IMR-90 (cell line): ENCODE results near the gene RRP8. TPM values are rescaled to one million over a fixed set of nuclear protein-coding genes. Genes with fewer than 3 reads are reported as not detected.

ENCODE experiments used
- ATAC-seq: fragments of 200-7000 bp; cut with Tn5 transposase; 2 replicates; pipeline ENCODE4 v1.9.1; 2020; ENCODE audit warnings: low read depth, mild to moderate bottlenecking, moderate library complexity
- BruUV-seq: library from RNA; stranded (reverse); fragments of 400-500 nt; replicated peaks from 2 replicates; lab custom pipeline; 2021; lab: Mats Ljungman, UMichigan
- CTCF ChIA-PET: fragments of 300-600 bp; formaldehyde crosslinking; extraction: SDS; loops from one replicate; lab custom pipeline; 2021; ENCODE audit warnings: antibody characterized with exemption; lab: Yijun Ruan, JAX
- POLR2A ChIA-PET: fragments of 300-600 bp; sonication (Branson Sonifier 250); formaldehyde crosslinking; loops from one replicate; lab custom pipeline; 2022; ENCODE audit warnings: antibody characterized with exemption; ENCODE audit not compliant: unreplicated experiment; lab: Charles Lee
- DNase-seq: peaks from one replicate; pipeline ENCODE4 v3.0.0; 2013
- H2AFZ ChIP-seq: replicated peaks from 2 replicates; pipeline ENCODE3; 2013; ENCODE audit warnings: low read length, mild to moderate bottlenecking; ENCODE audit not compliant: poor library complexity
- H2AK5ac ChIP-seq: 2 replicates; pipeline ENCODE4 v1.6.1; 2013; ENCODE audit warnings: low read depth, low read length, inconsistent platforms
- H2AK9ac ChIP-seq: replicated peaks from 2 replicates; pipeline ENCODE3; 2013; ENCODE audit warnings: mild to moderate bottlenecking, low read depth, low read length, moderate library complexity; ENCODE audit not compliant: poor library complexity
- H2BK120ac ChIP-seq: 2 replicates; pipeline ENCODE4 v1.6.1; 2013; ENCODE audit warnings: low read depth, low read length, inconsistent platforms
- H2BK15ac ChIP-seq: 3 replicates; pipeline ENCODE4 v1.6.1; 2013; ENCODE audit warnings: low read depth, low read length, inconsistent platforms
- H2BK20ac ChIP-seq: 2 replicates; pipeline ENCODE4 v1.6.1; 2013; ENCODE audit warnings: low read depth, mild to moderate bottlenecking, inconsistent platforms, low read length, moderate library complexity
- H2BK5ac ChIP-seq: 2 replicates; pipeline ENCODE4 v1.6.1; 2013; ENCODE audit warnings: mild to moderate bottlenecking, low read depth, low read length, inconsistent platforms; ENCODE audit not compliant: poor library complexity, severe bottlenecking
- H3K14ac ChIP-seq: replicated peaks from 2 replicates; pipeline ENCODE4 v1.6.1; 2013; ENCODE audit warnings: low read depth, low read length, inconsistent platforms
- H3K18ac ChIP-seq: 2 replicates; pipeline ENCODE4 v1.6.1; 2013; ENCODE audit warnings: low read depth, low read length, control low read depth
- H3K23ac ChIP-seq: 2 replicates; pipeline ENCODE4 v1.6.1; 2013; ENCODE audit warnings: low read depth, low read length, inconsistent platforms
- H3K27ac ChIP-seq: 2 replicates; pipeline ENCODE4 v1.5.1; 2013; ENCODE audit warnings: mild to moderate bottlenecking, control low read depth, low read length; ENCODE audit not compliant: insufficient read depth
- H3K27me3 ChIP-seq: 2 replicates; pipeline ENCODE4 v1.6.1; 2013; ENCODE audit warnings: low read length; ENCODE audit not compliant: control insufficient read depth, insufficient read depth
- H3K36me3 ChIP-seq: 2 replicates; pipeline ENCODE4 v1.6.1; 2013; ENCODE audit warnings: low read length, mixed read lengths; ENCODE audit not compliant: control insufficient read depth, insufficient read depth
- H3K4ac ChIP-seq: 2 replicates; pipeline ENCODE4 v1.6.1; 2013; ENCODE audit warnings: low read depth, low read length, inconsistent platforms
- H3K4me1 ChIP-seq: 2 replicates; pipeline ENCODE4 v1.6.1; 2013; ENCODE audit warnings: low read length, mixed read lengths; ENCODE audit not compliant: control insufficient read depth, insufficient read depth
- H3K4me2 ChIP-seq: 2 replicates; pipeline ENCODE4 v1.6.1; 2013; ENCODE audit warnings: low read depth, mild to moderate bottlenecking, control low read depth, low read length, moderate library complexity
- H3K4me3 ChIP-seq: 2 replicates; pipeline ENCODE4 v1.5.1; 2013; ENCODE audit warnings: low read depth, mild to moderate bottlenecking, control low read depth, low read length, moderate library complexity; ENCODE audit not compliant: insufficient read depth
- H3K56ac ChIP-seq: 2 replicates; pipeline ENCODE4 v1.6.1; 2013; ENCODE audit warnings: low read length, inconsistent platforms; ENCODE audit not compliant: insufficient read depth; ENCODE audit errors: extremely low read depth
- H3K79me1 ChIP-seq, 2 experiments: 2 replicates each; pipeline ENCODE4 v1.6.1; 2013; ENCODE audit warnings: low read length in 2 of 2, inconsistent platforms in 1 of 2, low read depth in 1 of 2
- H3K9ac ChIP-seq: 2 replicates; pipeline ENCODE4 v1.6.1; 2013; ENCODE audit warnings: low read depth, low read length, control low read depth
- H3K9me1 ChIP-seq: 2 replicates; pipeline ENCODE4 v1.6.1; 2013; ENCODE audit warnings: low read length, inconsistent platforms; ENCODE audit not compliant: insufficient read depth
- H3K9me3 ChIP-seq: 2 replicates; pipeline ENCODE4 v1.6.1; 2013; ENCODE audit warnings: low read length; ENCODE audit not compliant: control insufficient read depth, insufficient read depth
- H4K20me1 ChIP-seq: 2 replicates; pipeline ENCODE4 v1.6.1; 2013; ENCODE audit warnings: low read length, inconsistent platforms; ENCODE audit not compliant: insufficient read depth
- H4K5ac ChIP-seq: 2 replicates; pipeline ENCODE4 v1.6.1; 2013; ENCODE audit warnings: mild to moderate bottlenecking, low read depth, low read length, control low read depth
- H4K8ac ChIP-seq, 2 experiments: 2 replicates each; pipeline ENCODE4 v1.6.1; 2013; ENCODE audit warnings: low read depth in 2 of 2, low read length in 2 of 2, control low read depth in 1 of 2, inconsistent platforms in 1 of 2
- H4K91ac ChIP-seq: 2 replicates; pipeline ENCODE4 v1.6.1; 2013; ENCODE audit warnings: low read depth, low read length, inconsistent platforms; ENCODE audit not compliant: insufficient read depth
- CEBPB ChIP-seq: IDR thresholded peaks from 2 replicates; pipeline ENCODE4 v1.6.1; 2012; ENCODE audit warnings: low read depth, low read length, improper control_type of control experiment
- RCOR1 ChIP-seq: IDR thresholded peaks from 2 replicates; pipeline ENCODE4 v1.6.1; 2012; ENCODE audit warnings: mild to moderate bottlenecking, low read length, improper control_type of control experiment; ENCODE audit not compliant: insufficient replicate concordance
- WGBS, 2 experiments: methylation state at CpG; one replicate each; pipeline versions ENCODE4 v1.1.5 to v1.1.7; 2013; ENCODE audit warnings: missing lambda C conversion rate in 2 of 2; ENCODE audit not compliant: insufficient read length in 1 of 2; ENCODE audit errors: extremely low coverage in 2 of 2; 5-methylcytosine and 5-hydroxymethylcytosine counted together
- dilution Hi-C: fragments of 300-500 bp; cut with HindIII; formaldehyde crosslinking; loops from one replicate; pipeline ENCODE4 v1.14.3; 2018; ENCODE audit warnings: low sequenced_read_pairs; ENCODE audit not compliant: unreplicated experiment
- in situ Hi-C: fragments of 300-500 bp; cut with MboI; formaldehyde crosslinking; loops from 3 replicates; pipeline ENCODE4 v1.14.3; 2019; ENCODE audit warnings: low sequenced_read_pairs, inconsistent platforms, mixed read lengths
- intact Hi-C: fragments of 100-400 bp; cut with micrococcal nuclease; formaldehyde crosslinking; loops from 2 replicates; pipeline ENCODE4 v1.10.0; 2022
- polyA plus RNA-seq, 3 experiments: library from polyadenylated mRNA; depleted of rRNA; stranded (reverse); fragments of >200 nt; gene quantifications; 2 replicates each; pipeline ENCODE4 v1.2.3, GENCODE V29; 2012; ENCODE audit warnings: low replicate concordance in 1 of 3
- total RNA-seq: library from RNA; depleted of rRNA; stranded (reverse); fragments of >200 nt; gene quantifications from 2 replicates; pipeline ENCODE4 v1.2.3, GENCODE V29; 2012

The RRP8 gene
- total and polyA plus RNA-seq, 2 of the 4 experiments (the other 2 are of a cell fraction) = 10.8 to 11.5 TPM

DNA sequence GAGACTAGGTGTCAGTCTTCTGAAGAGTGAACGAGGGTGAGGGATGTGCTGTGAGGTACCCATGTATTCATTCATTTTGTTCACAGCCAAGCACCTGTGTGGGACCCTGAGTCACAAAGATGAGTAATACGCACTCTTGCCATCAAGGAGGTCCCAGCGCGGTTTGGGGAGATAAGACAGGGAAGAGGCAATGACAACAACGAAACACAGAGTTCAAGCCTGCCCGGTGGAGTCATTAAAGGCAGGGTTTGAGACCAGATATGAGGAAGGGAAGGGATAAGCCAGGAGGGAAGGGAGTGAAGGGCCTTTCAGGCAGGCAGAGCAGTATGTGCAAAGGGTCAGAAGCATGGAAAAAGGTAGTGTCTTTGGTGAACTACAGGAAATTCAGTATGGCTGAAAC is 47.6 kb upstream of the RRP8 start:
- no TSS peak for BruUV-seq
- Histone ChIP-seq H3K27ac (no peak overlapping the region), H2BK15ac (no peak overlapping the region), H2AK5ac (no peak overlapping the region), H2AK9ac (no peak overlapping the region), H3K18ac (no peak overlapping the region), H4K8ac (no peak overlapping the region), H2AFZ (no peak overlapping the region), H2BK5ac (no peak overlapping the region), H2BK120ac (no peak overlapping the region), H3K9me1 (peaks cover 33% of the 10 kb centered on the region), H3K4me3 (no peak overlapping the region), H3K4ac (no peak overlapping the region), H4K20me1 (peaks cover 3% of the 10 kb centered on the region; the same call in 1 of the 2 replicates), H3K4me1 (peaks cover 19% of the 10 kb centered on the region), H3K9me3 (no peaks in the 10 kb centered on the region), H3K23ac (no peak overlapping the region), H4K5ac (no peak overlapping the region), H3K27me3 (peaks cover 11% of the 10 kb centered on the region), H2BK20ac (no peak overlapping the region), H4K91ac (no peak overlapping the region), H3K79me1 (peaks cover 3 to 40% of the 10 kb centered on the region in 2 experiments; a peak in 2 of 4 replicates), H3K36me3 (no peaks in the 10 kb centered on the region), H3K4me2 (no peak overlapping the region), H3K56ac (no peak overlapping the region), H3K14ac (no peak overlapping the region), H3K9ac (no peak overlapping the region)
- ATAC-seq (no peak), DNase-seq (peak; percentile 55)
- CTCF ChIA-PET = no interaction called here
- dilution Hi-C loops (no loop called here), in situ Hi-C loops (no loop called here), intact Hi-C loops (no loop called here)
- 70% methylated on average over 5 of the region's 6 CpGs; no CpG with 5 or more reads in 1 of the 2 experiments for WGBS, 2 experiments
- POLR2A ChIA-PET = no interaction called here
- TF ChIP-seq CEBPB (no peak), RCOR1 (no peak)
